ENCODE data around the gene POT1. TPM values are rescaled to one million over a fixed set of nuclear protein-coding genes. Genes with fewer than 3 reads are reported as not detected.

The POT1 gene
- total and polyA plus RNA-seq, 2 of the 13 experiments (the other 11 are each of a cell fraction or from before 2014, with no cell fraction given) = 21.7 to 23.4 TPM

GRCh38 chr7:124912972-124913371 lies 16.7 kb downstream of the POT1 start:
- DNase-seq (ENCODE audit: low spot score) = no peak
- no peaks in the 10 kb centered on the region for H3K79me2 ChIP-seq (ENCODE audit: insufficient read depth, low read length)
- POLR2A ChIA-PET = no interaction called here
- no peak overlapping the region for H3K4me3 ChIP-seq (replicated peaks in 1 of 3; ENCODE audit: insufficient read depth in 1 of 3, low read depth in 2 of 3, low read length in 3 of 3)
- no peaks in the 10 kb centered on the region for H3K27me3 ChIP-seq (ENCODE audit: control insufficient read depth in 1 of 2, insufficient read depth in 2 of 2, low read length in 2 of 2)
- no peak for ATAC-seq
- in situ Hi-C loops (cut with HindIII; ENCODE audit: extremely low pct_ligation_motif_present, low pct_unique_long_range_greater_than_20kb) = no loop called here
- no peaks in the 10 kb centered on the region for H3K4me1 ChIP-seq (ENCODE audit: insufficient read depth, low read length)
- BruUV-seq (replicated peaks) = no TSS peak
- no peaks in the 10 kb centered on the region for H4K20me1 ChIP-seq (ENCODE audit: insufficient read depth, low read length)
- no peak overlapping the region for H3K4me2 ChIP-seq (ENCODE audit: low read depth, low read length)
- CTCF ChIA-PET (ENCODE audit: low intra/inter-chr PET ratio, low total read pairs) = no interaction called here
- no peaks in the 10 kb centered on the region; a peak in 2 of 5 replicates for H3K36me3 ChIP-seq (replicated peaks in 1 of 2; ENCODE audit: control insufficient read depth in 1 of 2, insufficient read depth in 2 of 2, low read length in 2 of 2)
- no peak overlapping the region for H3K9ac ChIP-seq (ENCODE audit: insufficient read depth, low read depth, low read length)
- no peak overlapping the region for H2AFZ ChIP-seq (ENCODE audit: low read length)
- H3K27ac ChIP-seq (ENCODE audit: extremely low read length, insufficient read depth, low read length) = no peak overlapping the region
- no peak for FAIRE-seq
- H3K9me3 ChIP-seq (ENCODE audit: low read length) = no peaks in the 10 kb centered on the region
- intact Hi-C loops (cut with micrococcal nuclease; ENCODE audit: unreplicated experiment) = no loop called here
- no peak for TF ChIP-seq IKZF5 (CRISPR knock-in tag; IDR thresholded peaks at IDR 0.05)
- no peak for TF ChIP-seq BCL6 (CRISPR knock-in tag; IDR thresholded peaks at IDR 0.05)
- TF ChIP-seq PAXIP1 (CRISPR knock-in tag; conservative IDR thresholded peaks at IDR 0.05) = no peak
- TF ChIP-seq ZNF263 (CRISPR knock-in tag; IDR thresholded peaks at IDR 0.05) = no peak
- WGBS (ENCODE audit: low lambda C conversion rate) = 95% methylated on average over 4 of the region's 4 CpGs

Measured in HepG2 (cell line).